H1 (cell line): ENCODE data around the gene PRRX1. TPM values are rescaled to one million over a fixed set of nuclear protein-coding genes. Genes with fewer than 3 reads are reported as not detected.

ENCODE experiments used
- CEBPB ChIP-seq: IDR thresholded peaks from 2 replicates; pipeline ENCODE4 v1.6.1; 2012; ENCODE audit warnings: low read depth, low read length
- JUN ChIP-seq: IDR thresholded peaks from 2 replicates; pipeline ENCODE4 v1.6.1; 2011; ENCODE audit warnings: low read depth, mild to moderate bottlenecking, improper control_type of control experiment, low read length
- TAF1 ChIP-seq: IDR thresholded peaks from 2 replicates; pipeline ENCODE4 v1.6.1; 2011; ENCODE audit warnings: mild to moderate bottlenecking, low read depth, low read length
- polyA plus RNA-seq, 7 experiments: library from polyadenylated mRNA; depleted of rRNA in 3 of 7; stranded (reverse) in 5 of 7; unstranded in 2 of 7; fragments of >200 nt in 5 of 7; fragments of 200-250 nt in 2 of 7; gene quantifications; 1 replicate in 5 of 7; 2 replicates in 1 of 7; 4 replicates in 1 of 7; pipeline versions ENCODE4 v1.2.1 to v1.2.3, GENCODE V29; 2011 to 2013; ENCODE audit warnings: missing spikeins in 2 of 7, mixed read lengths in 2 of 7
- total RNA-seq: library from RNA; stranded (reverse); fragmentation: NEBNext Ultra II Directional; extraction: Animal tissue kit (Norgen Biotek cat#: 25700); gene quantifications from 2 replicates; pipeline ENCODE4 v1.2.1, GENCODE V29; 2021

The PRRX1 gene
- total and polyA plus RNA-seq, 2 of the 8 experiments (the other 6 are each of a cell fraction or from before 2014, with no cell fraction given) = not detected

- no peak for TF ChIP-seq CEBPB
- TF ChIP-seq JUN = no peak
- TF ChIP-seq TAF1 = no peak
Measured at GRCh38 chr1:170672316-170672715, 8.4 kb downstream of the PRRX1 start (continued).
